Muscle layer of duodenum (tissue), 2 donors: ENCODE results near the gene WWOX.

Experiments
- H3K27ac ChIP-seq: one replicate; pipeline ENCODE4 v1.7.0; 2013; ENCODE audit warnings: mild to moderate bottlenecking, low read length
- H3K27me3 ChIP-seq: one replicate; pipeline ENCODE4 v1.7.0; 2013; ENCODE audit warnings: low read depth, mild to moderate bottlenecking, control low read depth, low read length
- H3K36me3 ChIP-seq, 2 donors: one replicate each; pipeline ENCODE4 v1.7.0; 2013; ENCODE audit warnings: low read length in 2 of 2, control low read depth in 1 of 2, mild to moderate bottlenecking in 1 of 2; ENCODE audit not compliant: insufficient read depth in 2 of 2, control insufficient read depth in 1 of 2
- H3K4me1 ChIP-seq, 2 donors: one replicate each; pipeline ENCODE4 v1.7.0; 2013; ENCODE audit warnings: low read length in 2 of 2, mild to moderate bottlenecking in 2 of 2, control low read depth in 1 of 2, moderate library complexity in 1 of 2; ENCODE audit not compliant: insufficient read depth in 2 of 2, control insufficient read depth in 1 of 2
- H3K4me3 ChIP-seq, 2 donors: one replicate each; pipeline ENCODE4 v1.7.0; 2013; ENCODE audit warnings: low read length in 2 of 2, low read depth in 1 of 2, mild to moderate bottlenecking in 1 of 2
- H3K9me3 ChIP-seq, 2 donors: one replicate each; pipeline ENCODE4 v1.7.0; 2013; ENCODE audit warnings: low read length in 2 of 2, control low read depth in 1 of 2, mild to moderate bottlenecking in 1 of 2; ENCODE audit not compliant: control insufficient read depth in 1 of 2
- donor health status: healthy.

WWOX gene

GRCh38 chr16:78179666-78180065 is 80.2 kb downstream of the WWOX start:
- H3K4me3 ChIP-seq = no peak overlapping the region
- H3K27ac ChIP-seq = no peak overlapping the region
- no peaks in the 10 kb centered on the region for H3K27me3 ChIP-seq
- H3K9me3 ChIP-seq = no peaks in the 10 kb centered on the region
- H3K36me3 ChIP-seq = no peaks in the 10 kb centered on the region
- H3K4me1 ChIP-seq = peaks cover 0 to 7% of the 10 kb centered on the region in 2 donors

DNA sequence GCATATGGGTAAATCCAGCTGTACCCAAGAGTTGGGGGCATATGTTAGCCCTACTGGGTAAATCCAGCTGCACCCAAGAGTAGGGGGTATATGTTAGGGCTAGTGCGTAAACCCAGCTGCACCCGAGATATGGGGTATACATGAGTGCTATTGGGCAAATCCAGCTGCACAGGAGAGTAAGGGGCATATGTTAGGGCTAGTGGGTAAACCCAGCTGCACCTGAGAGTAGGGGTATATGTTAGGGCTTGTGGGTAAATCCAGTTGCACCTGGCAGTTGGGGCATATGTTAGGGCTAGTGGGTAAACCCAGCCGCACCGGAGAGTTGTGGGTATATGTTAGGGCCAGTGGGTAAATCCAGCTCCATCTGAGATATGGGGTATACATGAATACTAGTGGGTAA is 80.9 kb downstream of the WWOX start:
- H3K36me3 ChIP-seq = no peaks in the 10 kb centered on the region
- no peaks in the 10 kb centered on the region for H3K27me3 ChIP-seq
- H3K9me3 ChIP-seq = no peaks in the 10 kb centered on the region
- H3K4me3 ChIP-seq = no peak overlapping the region
- peaks cover 0 to 7% of the 10 kb centered on the region in 2 donors for H3K4me1 ChIP-seq
- H3K27ac ChIP-seq = no peak overlapping the region

GRCh38 chr16:78183437-78184237 is 84.2 kb downstream of the WWOX start:
- Histone ChIP-seq H3K27me3 (no peaks in the 10 kb centered on the region), H3K36me3 (no peaks in the 10 kb centered on the region), H3K9me3 (no peaks in the 10 kb centered on the region), H3K27ac (no peak overlapping the region), H3K4me3 (peak overlapping the region in 1 of 2 donors; percentile 6), H3K4me1 (peaks cover 0 to 7% of the 10 kb centered on the region in 2 donors)

DNA sequence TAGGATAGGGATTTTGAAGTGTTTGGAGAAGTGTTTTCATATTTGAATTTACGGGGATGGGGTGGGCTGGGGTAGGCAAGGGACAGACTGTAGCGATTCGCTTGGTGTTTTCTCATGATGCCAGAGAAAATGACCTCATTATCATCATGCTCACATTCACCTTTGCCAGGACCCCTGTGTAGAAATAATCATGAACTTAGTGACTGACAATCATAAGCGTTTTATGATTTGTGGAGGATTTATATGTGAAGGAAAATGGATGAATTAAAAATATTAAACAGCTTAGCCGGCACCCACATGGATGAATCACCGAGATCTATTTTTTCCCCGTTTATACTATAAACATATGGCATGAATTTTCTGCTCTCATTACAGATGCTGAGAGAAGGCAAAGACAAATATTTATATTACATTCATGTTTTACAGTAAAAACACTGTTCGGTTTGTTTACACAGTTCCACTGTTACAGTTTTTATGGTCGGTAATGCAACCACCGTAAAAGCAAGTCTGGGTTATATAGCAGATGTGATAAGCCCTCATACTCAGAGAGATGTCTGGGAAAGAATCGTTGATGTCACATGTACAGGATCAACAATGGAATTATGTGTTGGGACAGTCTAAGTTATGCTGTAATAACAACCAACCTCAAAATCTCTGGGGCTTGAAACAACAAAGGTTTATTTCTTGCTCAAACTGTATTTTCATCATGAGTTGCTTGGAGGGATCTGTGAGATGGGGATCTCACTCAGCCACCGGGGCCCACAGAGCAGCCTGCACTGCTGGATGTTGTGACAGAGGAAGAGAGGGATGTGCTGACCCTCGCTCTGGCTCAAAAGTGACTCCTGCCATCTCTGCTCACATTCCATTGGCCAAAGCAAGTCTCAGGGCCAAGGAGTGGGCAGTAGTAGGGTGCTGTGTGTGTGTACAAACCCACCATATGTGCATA is 85.1 kb downstream of the WWOX start:
- Histone ChIP-seq H3K36me3 (no peaks in the 10 kb centered on the region), H3K9me3 (no peaks in the 10 kb centered on the region), H3K27me3 (no peaks in the 10 kb centered on the region), H3K4me3 (peak overlapping the region; percentile 6 to 17), H3K27ac (no peak overlapping the region), H3K4me1 (peaks cover 0 to 7% of the 10 kb centered on the region in 2 donors)

GRCh38 chr16:78189121-78189520 is 89.7 kb downstream of the WWOX start:
- no peaks in the 10 kb centered on the region for H3K27me3 ChIP-seq
- H3K36me3 ChIP-seq = no peaks in the 10 kb centered on the region
- H3K27ac ChIP-seq = no peak overlapping the region
- H3K9me3 ChIP-seq = no peaks in the 10 kb centered on the region
- H3K4me1 ChIP-seq = peaks cover 0 to 4% of the 10 kb centered on the region in 2 donors
- no peak overlapping the region for H3K4me3 ChIP-seq

DNA sequence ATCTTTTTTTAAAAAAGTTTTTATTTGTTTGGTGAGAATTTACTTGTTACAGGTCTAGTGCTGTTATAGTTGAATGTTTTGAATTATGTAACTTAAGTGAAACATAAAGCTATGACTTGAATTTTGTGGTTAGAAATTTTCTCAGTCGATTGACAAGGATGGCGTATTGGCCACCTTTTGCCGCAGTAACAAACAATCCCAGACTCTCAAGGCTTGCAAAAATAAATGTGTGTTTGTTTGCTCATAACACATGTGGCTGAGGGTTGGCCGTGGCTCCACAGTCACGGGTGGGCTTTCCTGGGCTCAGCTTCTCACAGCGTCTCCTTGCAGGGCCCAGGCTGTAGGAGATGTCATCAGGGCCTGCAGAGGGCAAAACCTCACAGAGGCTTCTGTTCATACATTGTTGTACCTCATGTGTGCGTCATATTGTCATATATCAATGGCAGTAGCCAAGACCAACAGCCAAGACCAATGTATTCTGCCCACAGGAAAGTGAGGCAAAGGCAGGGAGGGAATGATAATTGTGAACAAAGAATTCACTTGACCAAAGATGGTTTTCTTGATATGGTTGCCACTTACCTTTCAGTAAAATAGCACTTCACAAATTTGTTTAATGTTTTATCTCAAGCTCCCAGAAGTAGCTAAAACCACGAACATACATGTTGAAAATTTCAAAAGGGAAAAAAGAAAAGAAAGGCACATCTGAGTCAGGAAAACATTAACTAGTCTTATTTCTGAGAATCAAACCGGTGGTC is 93.5 kb downstream of the WWOX start:
- Histone ChIP-seq H3K27ac (no peak overlapping the region), H3K9me3 (no peaks in the 10 kb centered on the region), H3K27me3 (no peaks in the 10 kb centered on the region), H3K4me3 (no peak overlapping the region), H3K36me3 (no peaks in the 10 kb centered on the region), H3K4me1 (no peaks in the 10 kb centered on the region)

DNA sequence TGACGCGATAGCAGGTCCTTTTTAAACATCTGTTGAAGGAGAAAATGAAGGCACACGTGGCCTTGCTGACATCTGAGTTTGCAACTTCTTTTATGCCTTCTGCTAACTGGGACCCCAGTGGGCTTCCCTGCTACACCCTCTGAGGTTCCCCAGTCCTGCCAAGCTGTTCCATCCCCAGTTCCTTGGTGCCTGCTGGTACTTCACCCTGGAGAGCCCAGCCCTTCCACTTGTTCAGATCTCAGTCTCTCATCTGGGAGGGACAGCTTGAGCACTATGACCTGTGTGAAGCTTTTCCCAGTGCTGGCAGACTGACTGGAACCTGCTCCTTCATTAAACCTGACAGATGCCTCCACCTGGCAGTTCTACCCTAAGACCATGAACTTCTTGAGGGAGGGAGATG is 95.5 kb downstream of the WWOX start:
- H3K36me3 ChIP-seq = no peaks in the 10 kb centered on the region
- no peaks in the 10 kb centered on the region for H3K27me3 ChIP-seq
- H3K9me3 ChIP-seq = no peaks in the 10 kb centered on the region
- H3K27ac ChIP-seq = no peak overlapping the region
- H3K4me1 ChIP-seq = no peaks in the 10 kb centered on the region
- no peak overlapping the region for H3K4me3 ChIP-seq

DNA sequence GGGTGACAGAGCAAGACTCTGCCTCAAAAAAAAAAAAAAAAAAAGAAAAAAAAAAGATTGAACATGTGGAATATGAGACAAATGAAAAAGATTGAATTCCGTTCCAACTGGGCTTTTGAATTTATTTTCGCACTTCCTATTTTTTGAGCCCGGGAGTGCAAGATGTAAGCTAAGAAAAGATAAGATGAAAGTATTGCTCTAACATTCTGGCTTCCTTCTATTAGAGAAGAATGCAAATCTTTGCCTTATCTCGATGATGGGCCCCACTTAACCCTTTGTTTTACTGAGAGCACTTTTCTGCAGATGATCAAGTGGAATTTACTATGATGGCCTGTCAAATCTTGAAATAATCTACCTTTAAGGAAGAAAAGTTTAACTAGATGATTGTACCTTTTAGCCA is 96.3 kb downstream of the WWOX start:
- H3K27me3 ChIP-seq = no peaks in the 10 kb centered on the region
- no peaks in the 10 kb centered on the region for H3K9me3 ChIP-seq
- H3K36me3 ChIP-seq = no peaks in the 10 kb centered on the region
- no peak overlapping the region for H3K27ac ChIP-seq
- no peak overlapping the region for H3K4me3 ChIP-seq
- no peaks in the 10 kb centered on the region for H3K4me1 ChIP-seq

DNA sequence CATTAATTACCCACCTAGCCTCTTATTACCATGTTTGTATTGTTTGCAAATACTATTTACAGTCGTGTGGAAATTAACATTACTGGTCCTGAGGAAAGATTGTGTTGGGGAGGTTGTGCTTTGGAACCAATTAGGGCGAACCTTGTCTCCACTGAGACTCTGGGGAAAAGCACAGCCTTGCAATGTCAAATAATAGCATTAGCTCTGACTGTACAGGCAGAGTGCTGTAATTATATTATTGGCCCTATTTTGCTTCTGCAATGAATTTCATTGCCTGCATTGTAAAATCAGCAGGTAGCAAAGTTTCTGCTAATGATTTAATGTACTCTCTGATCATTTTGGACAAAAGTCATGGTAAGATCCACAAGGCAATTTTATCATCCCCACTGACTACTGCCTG is 97.0 kb downstream of the WWOX start:
- H3K27me3 ChIP-seq = no peaks in the 10 kb centered on the region
- H3K4me3 ChIP-seq = no peak overlapping the region
- H3K4me1 ChIP-seq = no peaks in the 10 kb centered on the region
- no peak overlapping the region for H3K27ac ChIP-seq
- no peaks in the 10 kb centered on the region for H3K36me3 ChIP-seq
- no peaks in the 10 kb centered on the region for H3K9me3 ChIP-seq

- Histone ChIP-seq H3K9me3 (no peaks in the 10 kb centered on the region), H3K27me3 (no peaks in the 10 kb centered on the region), H3K4me1 (no peaks in the 10 kb centered on the region), H3K36me3 (no peaks in the 10 kb centered on the region), H3K27ac (no peak overlapping the region), H3K4me3 (no peak overlapping the region)
Observed at GRCh38 chr16:78198288-78198687, 98.8 kb downstream of the WWOX start.
